Activated naive CD4-positive, alpha-beta T cell treated with anti-CD3 and anti-CD28 coated beads for 36 hours (primary cell): Measurements from ENCODE around the gene SYVN1. TPM values are rescaled to one million over a fixed set of nuclear protein-coding genes. Genes with fewer than 3 reads are reported as not detected.
A peak's percentile ranks its signal among the peaks of the same experiment; 100 is the strongest.
"Not testable (repeated sequence)": the region's sequence is repeated elsewhere in the genome, so short reads cannot be mapped to it uniquely, and the experiment has no call there.

Source experiments
- CTCF ChIA-PET: fragments of 350-600 bp; sonication (Branson Sonifier 250); formaldehyde crosslinking; loops from one replicate; lab custom pipeline; 2021; ENCODE audit warnings: antibody characterized with exemption; lab: Charles Lee
- DNase-seq: peaks from one replicate; pipeline ENCODE4 v3.0.0-alpha.2; 2020
- H3K27ac Mint-ChIP-seq: one replicate; pipeline ENCODE4 v1.8.0; 2021; ENCODE audit warnings: mild to moderate bottlenecking, mixed read lengths
- H3K27me3 Mint-ChIP-seq: one replicate; pipeline ENCODE4 v1.8.0; 2021; ENCODE audit warnings: low read depth, mixed read lengths
- H3K36me3 Mint-ChIP-seq: one replicate; pipeline ENCODE4 v1.8.0; 2021; ENCODE audit warnings: low read depth, mixed read lengths
- H3K4me1 Mint-ChIP-seq: one replicate; pipeline ENCODE4 v1.8.0; 2021; ENCODE audit warnings: low read depth, mixed read lengths
- H3K4me3 Mint-ChIP-seq: one replicate; pipeline ENCODE4 v1.8.0; 2021; ENCODE audit warnings: mild to moderate bottlenecking, moderate library complexity, mixed read lengths
- H3K9me3 Mint-ChIP-seq: one replicate; pipeline ENCODE4 v1.8.0; 2021; ENCODE audit warnings: mixed read lengths
- intact Hi-C: fragments of 100-400 bp; cut with micrococcal nuclease; formaldehyde crosslinking; loops from one replicate; pipeline ENCODE4 v1.15.1; 2023
- total RNA-seq, 2 experiments: library from RNA; stranded (reverse); gene quantifications; one replicate each; pipeline ENCODE4 v1.2.3, GENCODE V29; 2021

SYVN1 gene
- 10 to 100 TPM; 19.0 to 19.2 TPM for total RNA-seq

GRCh38 chr11:65134240-65134951 lies at the start of gene SYVN1:
SYVN1 (minus strand) TSS chr11:65134519; CDS start chr11:65133601, 918 bp downstream.
- CTCF ChIA-PET = interaction anchor here (0.5 to 2.1 kb wide), 4 partner anchors 23 to 181 kb away, joined by 3 to 8 read pairs (median 4); partner anchors contain the start of gene CAPN1
- Mint-ChIP-seq H3K4me3 (peak within 1 kb of the TSS; percentile 99), H3K9me3 (no peaks in the 10 kb centered on the region), H3K27ac (peak within 1 kb of the TSS; percentile 100), H3K27me3 (no peaks in the 10 kb centered on the region), H3K4me1 (peaks cover 29% of the 10 kb centered on the region), H3K36me3 (peaks cover 7% of the 10 kb centered on the region)
- intact Hi-C loops = loop anchor here (1.0 to 5.0 kb wide), 2 partner anchors 17 to 128 kb away; partner anchors contain the start of genes POLA2 and ZNHIT2
- DNase-seq = peak; percentile 92

- Mint-ChIP-seq H3K9me3 (no peaks in the 10 kb centered on the region), H3K27me3 (no peaks in the 10 kb centered on the region), H3K36me3 (no peaks in the 10 kb centered on the region), H3K4me1 (peaks cover 15% of the 10 kb centered on the region), H3K27ac (no peak overlapping the region), H3K4me3 (no peak overlapping the region)
- CTCF ChIA-PET = interaction anchor here (0.7 to 2.6 kb wide), 3 partner anchors 28 to 169 kb away, joined by 3 to 8 read pairs (median 3); no protein-coding TSS in a partner anchor
- DNase-seq = no peak
- intact Hi-C loops = loop anchor here (10.0 kb wide), 1 partner anchor 71 kb away; no protein-coding TSS in a partner anchor
Observed at GRCh38 chr11:65183201-65183891, 49.0 kb upstream of the SYVN1 start.

GRCh38 chr11:65182258-65183170 lies 48.2 kb upstream of the SYVN1 start:
- no peaks in the 10 kb centered on the region for H3K27me3 Mint-ChIP-seq
- DNase-seq = no peak
- peaks cover 15% of the 10 kb centered on the region for H3K4me1 Mint-ChIP-seq
- H3K4me3 Mint-ChIP-seq = peak overlapping the region; percentile 85
- CTCF ChIA-PET = interaction anchor here (0.6 to 3.4 kb wide), 7 partner anchors 24 to 168 kb away, joined by 3 to 15 read pairs (median 4); partner anchors contain the start of gene TM7SF2
- intact Hi-C loops = loop anchor here (10.0 kb wide), 1 partner anchor 72 kb away; no protein-coding TSS in a partner anchor
- peak overlapping the region; percentile 71 for H3K27ac Mint-ChIP-seq
- no peaks in the 10 kb centered on the region for H3K9me3 Mint-ChIP-seq
- no peaks in the 10 kb centered on the region for H3K36me3 Mint-ChIP-seq

- H3K9me3 Mint-ChIP-seq = no peaks in the 10 kb centered on the region
- peaks cover 15% of the 10 kb centered on the region for H3K4me1 Mint-ChIP-seq
- intact Hi-C loops = loop anchor here (1.0 to 10.0 kb wide), 6 partner anchors 43 to 677 kb away; partner anchors contain the start of genes CFL1, FAU and MRPL49
- H3K27me3 Mint-ChIP-seq = no peaks in the 10 kb centered on the region
- H3K4me3 Mint-ChIP-seq = peak within 1 kb of the TSS; percentile 85
- peak within 1 kb of the TSS; percentile 72 for H3K27ac Mint-ChIP-seq
- peak; percentile 87 for DNase-seq
- CTCF ChIA-PET = interaction anchor here (0.6 to 3.4 kb wide), 7 partner anchors 25 to 150 kb away, joined by 3 to 15 read pairs (median 4); partner anchors contain the start of gene TM7SF2
- no peaks in the 10 kb centered on the region for H3K36me3 Mint-ChIP-seq
Observed at GRCh38 chr11:65181569-65182257, 47.4 kb upstream of the SYVN1 start, which contains the start of gene CAPN1. CAPN1 (plus strand) TSS chr11:65181928; CDS start chr11:65182702, 774 bp downstream.

- peak; percentile 59 for DNase-seq
- Mint-ChIP-seq H3K4me3 (peak overlapping the region; percentile 80), H3K4me1 (peaks cover 15% of the 10 kb centered on the region), H3K9me3 (no peaks in the 10 kb centered on the region), H3K27ac (no peak overlapping the region), H3K27me3 (no peaks in the 10 kb centered on the region), H3K36me3 (no peaks in the 10 kb centered on the region)
- CTCF ChIA-PET = interaction anchor here (0.7 to 3.4 kb wide), 7 partner anchors 11 to 151 kb away, joined by 3 to 15 read pairs (median 4); partner anchors contain the start of genes SPDYC and TM7SF2
- intact Hi-C loops = loop anchor here (1.0 to 10.0 kb wide), 6 partner anchors 44 to 678 kb away; partner anchors contain the start of genes CFL1, FAU and MRPL49
Observed at GRCh38 chr11:65180877-65181568, 46.7 kb upstream of the SYVN1 start.

GRCh38 chr11:65174571-65175010 lies 40.3 kb upstream of the SYVN1 start:
- H3K9me3 Mint-ChIP-seq, H3K36me3 Mint-ChIP-seq, intact Hi-C loops, H3K27ac Mint-ChIP-seq, H3K4me3 Mint-ChIP-seq, H3K27me3 Mint-ChIP-seq, H3K4me1 Mint-ChIP-seq, DNase-seq: not testable (repeated sequence)
- CTCF ChIA-PET = interaction anchor here (1.1 kb wide), 1 partner anchor 141 kb away, joined by 3 read pairs; no protein-coding TSS in a partner anchor

- Mint-ChIP-seq H3K36me3 (no peaks in the 10 kb centered on the region), H3K9me3 (no peaks in the 10 kb centered on the region), H3K4me3 (no peak overlapping the region), H3K4me1 (peaks cover 2% of the 10 kb centered on the region), H3K27ac (no peak overlapping the region), H3K27me3 (no peaks in the 10 kb centered on the region)
- no peak for DNase-seq
- CTCF ChIA-PET = no interaction called here
- intact Hi-C loops = no loop called here
Observed at GRCh38 chr11:65172600-65172999, 38.3 kb upstream of the SYVN1 start.

- peak within 1 kb of the TSS; percentile 57 for H3K27ac Mint-ChIP-seq
- H3K36me3 Mint-ChIP-seq = no peaks in the 10 kb centered on the region
- H3K9me3 Mint-ChIP-seq = no peaks in the 10 kb centered on the region
- intact Hi-C loops = no loop called here
- H3K4me1 Mint-ChIP-seq = peaks cover 2% of the 10 kb centered on the region
- no peak within 1 kb of the TSS for H3K4me3 Mint-ChIP-seq
- CTCF ChIA-PET = interaction anchor here (1.1 kb wide), 1 partner anchor 10 kb away, joined by 4 read pairs; no protein-coding TSS in a partner anchor
- no peaks in the 10 kb centered on the region for H3K27me3 Mint-ChIP-seq
- DNase-seq = no peak
Observed at GRCh38 chr11:65170058-65170534, 35.8 kb upstream of the SYVN1 start, which contains the start of gene SPDYC. SPDYC (plus strand) TSS chr11:65170233; CDS start chr11:65171358, 1,125 bp downstream.

- Mint-ChIP-seq H3K27me3 (no peaks in the 10 kb centered on the region), H3K9me3 (no peaks in the 10 kb centered on the region), H3K27ac (peak overlapping the region; percentile 57), H3K4me1 (peaks cover 2% of the 10 kb centered on the region), H3K36me3 (no peaks in the 10 kb centered on the region), H3K4me3 (no peak overlapping the region)
- CTCF ChIA-PET = interaction anchor here (0.7 to 0.9 kb wide), 2 partner anchors 22 to 274 kb away, joined by 3 read pairs; no protein-coding TSS in a partner anchor
- no peak for DNase-seq
- intact Hi-C loops = no loop called here
Observed at GRCh38 chr11:65169164-65169641, 34.9 kb upstream of the SYVN1 start.

- H3K4me1 Mint-ChIP-seq = peaks cover 2% of the 10 kb centered on the region
- H3K27ac Mint-ChIP-seq = no peak overlapping the region
- CTCF ChIA-PET = interaction anchor here (0.7 to 0.8 kb wide), 2 partner anchors 9 to 70 kb away, joined by 3 read pairs; no protein-coding TSS in a partner anchor
- DNase-seq = no peak
- H3K27me3 Mint-ChIP-seq = no peaks in the 10 kb centered on the region
- no peaks in the 10 kb centered on the region for H3K9me3 Mint-ChIP-seq
- H3K4me3 Mint-ChIP-seq = no peak overlapping the region
- H3K36me3 Mint-ChIP-seq = no peaks in the 10 kb centered on the region
- intact Hi-C loops = loop anchor here (2.0 kb wide), 1 partner anchor 25 kb away; no protein-coding TSS in a partner anchor
Observed at GRCh38 chr11:65167656-65168055, 33.3 kb upstream of the SYVN1 start.
